OCI-LY1 (cell line): ENCODE results near the gene MYO18B.

Experiments used
- H2AFZ ChIP-seq: fragments of 200-600 bp; sonication (generic), shearing (Covaris generic); 2 replicates; pipeline ENCODE4 v1.6.0; 2014; ENCODE audit warnings: antibody characterized with exemption, mild to moderate bottlenecking, low read length
- H3F3A ChIP-seq: fragments of 200-600 bp; sonication (generic), shearing (Covaris generic); 2 replicates; pipeline ENCODE4 v1.6.0; 2014; ENCODE audit warnings: mild to moderate bottlenecking, antibody characterized with exemption, low read length, moderate library complexity; ENCODE audit not compliant: insufficient read depth
- H3K27ac ChIP-seq: fragments of 200-600 bp; sonication (generic); 2 replicates; pipeline ENCODE4 v1.5.1; 2014; ENCODE audit warnings: low read length, mixed run types, mild to moderate bottlenecking, low read depth; ENCODE audit not compliant: poor library complexity, severe bottlenecking
- H3K27me3 ChIP-seq: fragments of 200-600 bp; sonication (generic); 2 replicates; pipeline ENCODE4 v1.6.0; 2014; ENCODE audit warnings: antibody characterized with exemption, mild to moderate bottlenecking, low read length, moderate library complexity; ENCODE audit not compliant: insufficient read depth
- H3K36me3 ChIP-seq: fragments of 200-600 bp; sonication (generic); 2 replicates; pipeline ENCODE4 v1.6.1; 2014; ENCODE audit warnings: mild to moderate bottlenecking, antibody characterized with exemption, low read length, moderate library complexity, mixed read lengths; ENCODE audit not compliant: insufficient read depth
- H3K4me1 ChIP-seq: fragments of 200-600 bp; sonication (generic); 2 replicates; pipeline ENCODE4 v1.5.1; 2014; ENCODE audit warnings: mild to moderate bottlenecking, low read length, moderate library complexity; ENCODE audit not compliant: insufficient read depth, severe bottlenecking
- H3K4me2 ChIP-seq: fragments of 200-600 bp; sonication (generic), shearing (Covaris generic); 2 replicates; pipeline ENCODE4 v1.6.1; 2014; ENCODE audit warnings: low read length
- H3K4me3 ChIP-seq: fragments of 200-600 bp; sonication (generic); 2 replicates; pipeline ENCODE4 v1.5.1; 2014; ENCODE audit warnings: low read length, low read depth, mild to moderate bottlenecking, mixed read lengths; ENCODE audit not compliant: poor library complexity, severe bottlenecking
- H3K79me2 ChIP-seq: fragments of 200-600 bp; shearing (Covaris generic); 2 replicates; pipeline ENCODE4 v1.6.1; 2016; ENCODE audit warnings: mixed run types, low read length, mixed read lengths; ENCODE audit not compliant: insufficient read depth
- H3K9ac ChIP-seq: fragments of 200-600 bp; sonication (generic), shearing (Covaris generic); 2 replicates; pipeline ENCODE4 v1.6.1; 2014; ENCODE audit warnings: mild to moderate bottlenecking, low read length, mixed read lengths
- H3K9me2 ChIP-seq: fragments of 200-600 bp; sonication (generic), shearing (Covaris generic); 2 replicates; pipeline ENCODE4 v1.6.1; 2014; ENCODE audit warnings: low read depth, mild to moderate bottlenecking, low read length, mixed read lengths
- H3K9me3 ChIP-seq: fragments of 200-600 bp; shearing (Covaris generic); 2 replicates; pipeline ENCODE4 v1.6.1; 2014; ENCODE audit warnings: low read length, mixed read lengths
- H4K20me1 ChIP-seq: fragments of 200-600 bp; sonication (generic), shearing (Covaris generic); 2 replicates; pipeline ENCODE4 v1.6.0; 2016; ENCODE audit warnings: mild to moderate bottlenecking, low read length; ENCODE audit not compliant: insufficient read depth
- EZH2 ChIP-seq: fragments of 200-600 bp; sonication (generic), shearing (Covaris generic); IDR thresholded peaks from 2 replicates; pipeline ENCODE4 v1.8.0; 2017; ENCODE audit warnings: borderline replicate concordance, mixed run types, mild to moderate bottlenecking, antibody characterized with exemption, low read length, moderate library complexity, mixed read lengths
- TF ChIP-seq, protein P1 (sequence below): fragments of 200-600 bp; sonication (generic), shearing (Covaris generic); IDR thresholded peaks from 2 replicates; pipeline ENCODE4 v1.5.1; 2017; ENCODE audit warnings: mild to moderate bottlenecking, antibody characterized with exemption, low read length, moderate library complexity, mixed read lengths

Gene MYO18B

DNA sequence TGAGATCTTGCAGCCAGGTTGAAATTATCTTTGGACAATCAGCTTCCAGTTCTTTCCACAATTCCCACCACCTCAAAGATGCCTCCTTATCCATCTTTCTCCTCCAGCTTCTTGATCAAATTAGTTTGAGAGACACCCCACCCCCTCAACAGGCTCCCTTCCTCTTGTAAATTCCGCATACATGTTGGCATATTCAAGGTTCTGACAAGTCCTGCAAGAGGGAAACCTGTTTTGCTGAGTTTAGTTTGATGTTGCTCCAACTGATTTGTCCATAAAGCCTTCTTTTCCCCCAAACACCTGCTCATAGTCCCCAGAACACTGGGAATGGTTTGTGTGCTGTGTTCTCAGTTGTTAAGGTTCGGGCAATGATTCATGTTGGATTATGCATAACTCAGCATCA, 73.6 kb downstream of the MYO18B start:
- Histone ChIP-seq H3K4me2 (no peak overlapping the region), H4K20me1 (no peaks in the 10 kb centered on the region), H3K4me1 (no peaks in the 10 kb centered on the region), H2AFZ (no peak overlapping the region), H3K36me3 (no peaks in the 10 kb centered on the region), H3K9ac (no peak overlapping the region), H3F3A (no peaks in the 10 kb centered on the region), H3K9me3 (no peaks in the 10 kb centered on the region), H3K9me2 (no peaks in the 10 kb centered on the region), H3K79me2 (no peaks in the 10 kb centered on the region), H3K27me3 (no peaks in the 10 kb centered on the region), H3K27ac (no peak overlapping the region), H3K4me3 (no peak overlapping the region)
- no peak for TF ChIP-seq EZH2
- TF ChIP-seq, protein P1, sequence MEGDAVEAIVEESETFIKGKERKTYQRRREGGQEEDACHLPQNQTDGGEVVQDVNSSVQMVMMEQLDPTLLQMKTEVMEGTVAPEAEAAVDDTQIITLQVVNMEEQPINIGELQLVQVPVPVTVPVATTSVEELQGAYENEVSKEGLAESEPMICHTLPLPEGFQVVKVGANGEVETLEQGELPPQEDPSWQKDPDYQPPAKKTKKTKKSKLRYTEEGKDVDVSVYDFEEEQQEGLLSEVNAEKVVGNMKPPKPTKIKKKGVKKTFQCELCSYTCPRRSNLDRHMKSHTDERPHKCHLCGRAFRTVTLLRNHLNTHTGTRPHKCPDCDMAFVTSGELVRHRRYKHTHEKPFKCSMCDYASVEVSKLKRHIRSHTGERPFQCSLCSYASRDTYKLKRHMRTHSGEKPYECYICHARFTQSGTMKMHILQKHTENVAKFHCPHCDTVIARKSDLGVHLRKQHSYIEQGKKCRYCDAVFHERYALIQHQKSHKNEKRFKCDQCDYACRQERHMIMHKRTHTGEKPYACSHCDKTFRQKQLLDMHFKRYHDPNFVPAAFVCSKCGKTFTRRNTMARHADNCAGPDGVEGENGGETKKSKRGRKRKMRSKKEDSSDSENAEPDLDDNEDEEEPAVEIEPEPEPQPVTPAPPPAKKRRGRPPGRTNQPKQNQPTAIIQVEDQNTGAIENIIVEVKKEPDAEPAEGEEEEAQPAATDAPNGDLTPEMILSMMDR: no peak

DNA sequence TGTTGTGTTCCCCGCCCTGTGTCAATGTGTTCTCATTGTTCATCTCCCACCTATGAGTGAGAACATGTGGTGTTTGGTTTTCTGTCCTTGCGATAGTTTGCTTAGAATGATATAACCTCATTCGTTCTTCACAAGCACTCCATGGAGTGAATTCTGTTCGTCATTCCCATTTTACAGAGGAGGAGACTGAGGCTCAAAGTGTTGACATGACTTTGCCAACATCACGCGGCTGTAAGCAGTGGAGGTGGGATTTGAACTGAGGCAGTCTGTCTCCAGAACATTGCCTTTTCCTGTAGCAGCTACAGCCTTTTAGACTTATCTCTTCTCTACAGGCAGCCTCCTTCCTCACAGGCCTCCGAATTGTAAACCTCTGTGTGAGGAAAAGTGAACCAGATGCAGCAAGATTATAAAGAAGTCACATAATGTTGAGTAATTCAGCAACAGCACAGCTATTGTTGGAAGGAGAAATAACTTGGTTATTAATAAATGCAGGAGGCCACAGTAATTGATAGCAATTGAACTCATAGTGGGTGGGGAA, 74.6 kb downstream of the MYO18B start:
- Histone ChIP-seq H2AFZ (no peak overlapping the region), H3K9me3 (no peaks in the 10 kb centered on the region), H3K9ac (no peak overlapping the region), H3K27ac (no peak overlapping the region), H3K9me2 (no peaks in the 10 kb centered on the region), H3K4me3 (no peak overlapping the region), H3K79me2 (no peaks in the 10 kb centered on the region), H3K36me3 (no peaks in the 10 kb centered on the region), H3K4me2 (no peak overlapping the region), H3K27me3 (no peaks in the 10 kb centered on the region), H3K4me1 (no peaks in the 10 kb centered on the region), H4K20me1 (no peaks in the 10 kb centered on the region), H3F3A (no peaks in the 10 kb centered on the region)
- TF ChIP-seq, protein P1: no peak
- no peak for TF ChIP-seq EZH2

DNA sequence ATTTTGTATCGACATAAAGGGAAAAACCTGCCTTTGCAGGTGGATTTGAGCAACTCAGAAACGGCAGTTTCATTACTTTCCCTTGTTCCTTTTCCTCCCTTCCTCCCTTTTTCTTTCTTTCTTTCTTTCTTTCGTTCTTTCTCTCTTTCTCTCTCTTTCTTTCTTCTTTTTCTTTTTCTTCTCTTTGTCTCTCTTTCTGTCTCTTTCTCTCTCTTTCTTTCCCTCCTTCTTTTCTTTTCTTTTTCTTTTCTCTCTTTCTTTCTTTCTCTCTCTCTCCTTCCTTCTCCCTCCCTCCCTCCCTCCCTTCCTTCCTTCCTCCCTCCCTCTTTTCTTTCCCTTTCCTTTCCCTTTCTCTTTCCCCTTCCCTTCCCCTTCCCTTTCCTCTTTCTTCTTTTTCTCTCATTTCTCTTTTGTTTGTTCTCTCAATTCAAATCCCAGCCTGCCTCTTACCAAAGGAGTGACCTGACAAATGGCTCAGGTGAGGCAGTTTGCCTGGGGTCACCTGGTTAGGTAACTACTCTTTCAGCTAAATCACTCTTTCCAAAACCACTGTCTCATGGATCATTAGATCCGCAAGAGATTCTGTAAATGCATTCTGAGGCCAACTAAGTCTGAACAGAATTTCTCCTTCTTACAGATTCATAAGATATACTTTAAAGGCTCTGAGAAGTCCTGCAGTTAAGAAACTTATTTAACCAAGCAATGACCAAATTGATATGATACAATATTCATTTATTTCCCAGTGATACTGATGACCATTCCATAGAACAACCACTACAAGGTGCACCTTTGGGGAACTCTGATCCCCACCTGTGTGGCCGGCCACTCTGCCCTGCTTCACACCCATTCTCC, 75.3 kb downstream of the MYO18B start:
- Histone ChIP-seq H2AFZ (no peak overlapping the region), H4K20me1 (no peaks in the 10 kb centered on the region), H3K27ac (no peak overlapping the region), H3K4me3 (no peak overlapping the region), H3K27me3 (no peaks in the 10 kb centered on the region), H3K4me2 (no peak overlapping the region), H3K9ac (no peak overlapping the region), H3K9me3 (no peaks in the 10 kb centered on the region; the same call in 1 of the 2 replicates), H3K79me2 (no peaks in the 10 kb centered on the region), H3K4me1 (no peaks in the 10 kb centered on the region), H3F3A (no peaks in the 10 kb centered on the region), H3K9me2 (no peaks in the 10 kb centered on the region), H3K36me3 (no peaks in the 10 kb centered on the region)
- TF ChIP-seq, protein P1: no peak
- no peak for TF ChIP-seq EZH2
